CD4-positive, alpha-beta T cell treated with Interleukin-17A for 4 hours (primary cell): Measurements from ENCODE around the gene SART1.
"Not testable (repeated sequence)": the region's sequence is repeated elsewhere in the genome, so short reads cannot be mapped to it uniquely, and the experiment has no call there.

ENCODE experiments used
- DNase-seq: peaks from one replicate; pipeline ENCODE4 v3.0.0-alpha.2; 2020; ENCODE audit warnings: mixed read lengths

Gene SART1

DNA sequence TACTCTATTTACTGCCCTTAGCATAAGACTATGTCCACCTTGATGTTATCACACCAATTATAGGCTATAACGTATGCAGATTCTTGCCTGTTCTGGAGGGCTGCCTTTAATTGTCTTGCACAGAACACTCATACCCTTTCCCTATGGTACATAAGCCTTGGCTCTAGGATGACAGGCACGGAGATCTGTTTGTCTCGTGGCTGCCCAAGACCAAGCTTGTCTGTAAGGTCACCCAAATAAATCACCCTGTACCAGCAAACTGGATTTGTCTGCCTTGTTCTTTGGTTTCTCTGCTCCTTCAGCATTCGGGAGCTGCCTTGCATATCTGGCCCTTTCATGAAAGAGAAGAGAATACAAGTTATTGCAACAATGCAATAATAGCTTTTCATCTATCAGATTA, 23.8 kb upstream of the SART1 start:
- DNase-seq, result no peak

DNA sequence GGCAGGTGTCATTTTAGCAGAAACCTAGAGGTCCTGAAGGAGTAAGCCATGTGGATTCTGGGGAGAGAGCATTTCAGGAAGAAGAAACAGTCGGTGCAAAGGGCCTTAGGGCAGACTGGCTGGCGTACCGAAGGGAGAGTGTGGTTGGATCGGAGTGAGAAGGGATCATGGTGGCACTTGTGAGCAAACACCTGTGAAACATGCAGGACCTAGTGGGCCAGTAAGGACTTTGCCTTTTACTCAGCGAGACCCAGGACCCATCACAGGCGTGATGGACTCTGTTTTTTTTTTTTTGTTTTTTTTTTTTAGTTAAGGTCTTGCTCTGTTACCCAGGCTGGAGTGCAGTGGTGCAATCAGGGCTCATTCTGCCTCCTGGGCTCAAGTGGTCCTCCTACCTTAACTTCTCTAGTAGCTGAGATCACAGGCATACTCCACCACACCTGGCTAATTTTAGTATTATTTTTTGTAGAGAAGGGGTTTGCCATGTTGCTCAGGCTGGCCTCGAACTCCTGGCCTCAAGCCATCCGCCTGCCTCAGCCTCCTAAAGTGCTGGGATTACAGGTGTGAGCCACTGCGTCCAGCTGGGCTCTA, 19.7 kb upstream of the SART1 start:
- DNase-seq, result no peak

DNA sequence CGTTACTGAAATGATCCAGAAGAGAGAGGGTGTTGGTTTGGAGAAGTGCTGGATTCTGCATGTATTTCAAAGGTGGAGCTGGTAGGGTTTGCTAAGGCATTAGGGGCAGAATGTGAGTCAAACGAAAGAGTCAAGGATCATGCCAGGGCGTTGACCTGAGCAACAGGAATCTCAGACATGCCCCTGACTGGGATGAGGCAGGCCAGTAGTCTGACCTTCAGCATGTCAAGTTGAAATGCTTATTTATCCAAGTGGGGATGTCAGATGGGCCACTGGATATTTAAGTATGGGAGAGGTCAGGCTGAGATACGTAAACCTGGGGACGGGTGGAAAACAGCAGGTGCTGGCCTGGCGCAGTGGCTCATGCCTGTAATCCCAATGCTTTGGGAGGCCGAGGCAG, 19.0 kb upstream of the SART1 start:
- no peak for DNase-seq

DNA sequence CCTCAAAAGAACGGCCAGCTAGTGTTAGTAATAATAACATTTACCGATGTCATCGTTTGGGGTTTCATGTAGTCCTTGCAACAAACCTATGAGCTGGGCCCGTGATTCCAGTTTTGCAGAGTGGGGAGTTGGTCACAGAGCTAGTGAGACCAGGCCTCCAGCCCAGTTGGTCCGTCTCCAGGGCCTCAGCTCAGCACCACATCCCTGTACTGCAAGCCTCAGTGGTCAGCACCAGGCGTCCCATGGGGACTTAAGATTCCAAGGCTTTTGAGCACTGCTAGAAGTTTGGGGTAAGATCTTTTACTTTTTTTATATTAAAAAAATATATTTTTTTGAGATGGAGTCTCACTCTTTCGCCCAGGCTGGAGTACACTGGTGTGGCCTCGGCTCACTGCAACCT, 17.3 kb upstream of the SART1 start:
- DNase-seq, result no peak

DNA sequence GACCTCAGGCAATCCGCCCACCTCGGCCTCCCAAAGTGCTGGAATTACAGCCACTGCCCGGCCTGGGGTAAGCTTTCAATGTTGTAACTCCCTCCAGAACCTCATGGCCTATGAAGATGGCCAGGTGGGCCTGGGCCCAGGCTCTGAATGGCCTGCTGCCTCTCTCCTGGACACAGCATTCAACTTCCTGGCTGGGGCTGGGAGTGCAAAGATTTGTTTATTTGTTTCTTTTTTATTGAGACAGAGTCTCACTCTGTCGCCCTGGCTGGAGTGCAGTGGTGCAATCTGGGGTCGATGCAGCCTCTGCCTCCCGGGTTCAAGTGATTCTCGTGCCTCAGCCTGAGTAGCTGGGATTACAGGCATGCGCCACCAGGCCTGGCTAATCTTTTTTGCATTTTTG, 16.8 kb upstream of the SART1 start:
- no peak for DNase-seq

DNA sequence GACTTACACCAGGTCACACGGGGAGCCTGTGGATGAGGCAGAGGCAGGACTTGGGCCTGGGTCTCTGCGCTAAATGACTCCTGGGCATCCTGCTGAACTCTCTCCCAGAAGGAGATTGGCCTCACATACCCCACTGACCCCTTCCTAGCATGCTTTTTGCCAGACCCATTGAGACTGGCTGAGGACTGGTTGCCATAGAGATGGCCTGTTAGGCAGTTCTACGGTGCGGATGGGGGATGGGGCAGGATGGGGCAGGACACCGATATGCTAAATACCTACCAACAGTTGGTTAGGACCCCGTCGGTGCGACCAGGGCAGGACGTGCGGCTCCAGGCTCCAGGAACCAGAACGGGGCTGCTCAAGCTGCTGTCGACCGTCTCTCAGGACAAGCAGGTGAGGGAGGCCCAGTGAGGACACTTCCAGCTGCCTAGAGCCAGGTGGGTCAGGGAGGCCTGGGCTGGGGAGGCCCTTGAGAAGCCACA, 16.1 kb upstream of the SART1 start, which contains the start of gene TSGA10IP:
TSGA10IP (plus strand) TSS at position 51 of the 482 bp plus-strand sequence; CDS start at position 247, 196 bp downstream.
- DNase-seq, result no peak

DNA sequence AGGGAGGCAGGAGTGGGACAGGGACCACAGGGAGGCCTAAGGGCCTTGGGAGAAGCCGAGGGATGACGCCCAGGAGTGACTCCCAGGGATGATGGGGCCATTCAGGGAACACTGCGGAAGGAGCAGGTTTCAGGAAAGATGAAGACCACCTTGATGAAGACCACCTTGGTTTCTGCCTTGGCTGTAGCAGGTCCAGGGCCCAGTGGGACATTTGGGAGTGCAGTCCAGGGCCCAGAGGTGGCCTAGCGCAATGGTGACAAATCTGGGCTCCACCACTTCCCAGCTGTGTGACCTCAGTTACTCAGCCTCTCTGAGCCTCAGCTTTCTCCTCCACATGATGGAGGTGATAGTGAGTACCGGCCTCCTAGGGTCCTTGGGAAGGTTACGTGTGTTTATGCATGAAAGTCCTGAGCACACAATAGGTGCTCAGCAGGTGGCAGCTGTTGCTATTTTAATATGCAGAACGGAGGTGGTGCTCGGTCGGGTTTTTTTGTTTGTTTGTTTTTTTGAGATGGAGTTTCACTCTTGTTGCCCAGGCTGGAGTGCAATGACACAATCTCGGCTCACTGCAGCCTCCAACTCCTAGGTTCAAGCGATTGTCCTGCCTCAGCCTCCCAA, 15.5 kb upstream of the SART1 start:
- no peak for DNase-seq

DNA sequence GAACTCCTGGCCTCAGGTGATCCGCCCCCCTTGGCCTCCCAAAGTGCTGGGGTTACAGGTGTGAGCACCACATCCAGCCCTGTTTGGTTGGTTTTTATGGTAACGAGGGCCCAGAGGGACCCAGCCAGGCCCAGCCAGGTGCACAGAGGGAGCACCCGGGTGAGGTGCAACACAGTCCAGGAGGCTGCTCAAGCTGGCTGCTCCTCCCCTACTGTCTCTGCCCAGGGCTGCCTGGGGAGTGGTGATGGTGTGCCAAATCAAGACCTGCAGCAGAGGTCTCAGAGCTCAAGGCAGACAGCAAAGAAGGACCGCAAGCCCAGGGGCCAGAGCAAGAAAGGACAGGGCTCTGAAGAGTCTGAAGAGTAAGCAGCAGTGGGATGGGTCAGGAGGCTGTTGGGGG, 14.9 kb upstream of the SART1 start:
- no peak for DNase-seq

DNA sequence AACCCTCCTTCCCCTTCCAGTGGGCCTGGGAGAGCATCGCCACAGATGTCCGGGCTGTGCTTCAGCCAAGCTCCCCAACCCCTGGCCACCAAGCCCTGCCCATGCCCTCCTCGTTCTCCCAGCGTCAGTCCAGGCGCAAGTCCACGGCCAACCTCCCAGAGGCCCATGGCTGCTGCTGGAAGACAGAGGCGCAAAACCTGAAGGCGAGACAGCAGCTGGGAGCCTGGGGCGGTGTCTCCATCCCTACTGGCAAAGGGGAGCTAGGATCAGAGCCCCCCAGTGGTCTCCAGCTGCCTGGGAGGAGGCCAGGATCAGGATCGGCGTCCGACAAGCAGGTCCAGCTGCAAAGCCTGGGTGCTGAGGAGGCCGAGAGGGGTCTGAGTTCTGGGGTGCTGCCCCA, 14.4 kb upstream of the SART1 start:
- no peak for DNase-seq

DNA sequence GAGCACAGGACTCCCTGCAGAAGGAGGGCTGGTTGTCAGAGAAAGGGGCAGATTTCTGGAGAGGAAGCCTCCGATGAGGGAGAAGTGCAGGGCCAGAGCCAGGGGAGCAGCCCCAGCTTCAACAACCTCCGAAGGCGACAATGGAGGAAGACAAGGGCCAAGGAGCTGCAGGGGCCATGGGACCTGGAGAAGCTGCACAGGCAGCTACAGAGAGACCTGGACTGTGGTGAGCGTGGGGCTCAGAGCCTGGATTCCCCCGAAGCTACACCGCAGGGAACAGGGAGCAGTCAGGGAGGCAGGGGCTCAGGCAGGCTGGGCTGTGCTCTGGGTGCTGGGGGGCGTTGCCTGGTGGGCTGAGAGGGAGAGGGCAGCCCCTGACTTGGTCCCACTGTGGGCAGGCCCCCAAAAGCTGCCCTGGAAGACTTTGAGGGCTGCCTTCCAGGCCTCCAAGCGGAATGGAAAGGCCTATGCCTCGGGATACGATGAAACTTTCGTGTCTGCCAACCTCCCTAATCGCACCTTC, 13.9 kb upstream of the SART1 start:
- DNase-seq, result no peak

DNA sequence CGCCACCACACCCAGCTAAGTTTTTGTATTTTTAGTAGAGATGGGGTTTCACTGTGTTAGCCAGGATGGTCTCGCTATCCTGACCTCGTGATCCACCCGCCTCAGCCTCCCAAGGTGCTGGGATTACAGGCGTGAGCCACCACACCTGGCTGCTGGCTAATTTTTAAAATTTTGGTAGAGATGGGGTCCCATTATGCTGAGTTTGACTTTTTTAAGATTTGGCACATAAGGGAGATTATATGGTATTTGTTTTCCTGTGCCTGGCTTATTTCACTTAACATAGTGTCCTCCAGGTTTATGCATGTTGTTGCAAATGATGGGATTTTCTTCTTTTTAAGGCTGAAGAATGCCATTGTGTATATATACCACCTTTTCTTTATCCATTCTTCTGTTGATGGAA, 10.8 kb upstream of the SART1 start:
- DNase-seq, result not testable (repeated sequence)

DNA sequence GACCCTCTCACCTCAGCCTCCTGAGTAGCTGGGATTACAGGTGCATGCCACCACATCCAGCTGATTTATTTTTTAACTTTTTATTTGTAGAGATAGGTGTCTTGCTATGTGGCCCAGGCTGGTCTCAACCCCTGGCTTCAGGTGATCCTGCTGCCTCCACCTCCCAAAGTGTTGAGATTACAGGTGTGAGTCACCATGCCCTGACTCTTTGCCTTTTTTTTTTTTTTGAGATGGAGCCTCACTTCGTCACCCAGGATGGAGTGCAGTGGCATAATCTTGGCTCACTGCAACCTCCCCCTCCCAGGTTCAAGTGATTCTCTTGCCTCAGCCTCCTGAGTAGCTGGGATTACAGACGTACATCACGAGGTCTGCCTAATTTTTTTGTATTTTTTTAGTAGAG, 9.9 kb upstream of the SART1 start:
- DNase-seq, result not testable (repeated sequence)

DNA sequence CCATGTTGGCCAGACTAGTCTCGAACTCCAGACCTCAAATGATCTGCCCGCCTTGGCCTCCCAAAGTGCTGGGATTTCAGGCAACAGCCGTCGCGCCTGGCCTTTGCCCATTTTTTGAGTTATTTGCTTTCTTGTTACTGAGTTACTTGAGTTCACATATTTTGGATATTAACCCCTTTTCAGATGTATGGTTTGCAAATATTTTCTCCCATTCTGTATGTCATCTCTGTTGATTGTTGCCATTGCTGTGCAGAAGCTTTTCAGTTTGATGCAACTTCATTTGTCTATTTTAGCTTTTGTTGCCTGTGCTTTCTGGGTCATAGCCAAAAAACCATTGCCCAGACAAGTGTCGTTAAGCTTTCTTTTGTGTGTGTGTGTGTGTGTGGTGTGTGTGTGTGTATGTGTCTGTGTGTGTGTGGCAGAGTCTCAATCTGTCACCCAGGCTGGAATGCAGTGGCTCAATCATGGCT, 9.4 kb upstream of the SART1 start:
- DNase-seq, result no peak

DNA sequence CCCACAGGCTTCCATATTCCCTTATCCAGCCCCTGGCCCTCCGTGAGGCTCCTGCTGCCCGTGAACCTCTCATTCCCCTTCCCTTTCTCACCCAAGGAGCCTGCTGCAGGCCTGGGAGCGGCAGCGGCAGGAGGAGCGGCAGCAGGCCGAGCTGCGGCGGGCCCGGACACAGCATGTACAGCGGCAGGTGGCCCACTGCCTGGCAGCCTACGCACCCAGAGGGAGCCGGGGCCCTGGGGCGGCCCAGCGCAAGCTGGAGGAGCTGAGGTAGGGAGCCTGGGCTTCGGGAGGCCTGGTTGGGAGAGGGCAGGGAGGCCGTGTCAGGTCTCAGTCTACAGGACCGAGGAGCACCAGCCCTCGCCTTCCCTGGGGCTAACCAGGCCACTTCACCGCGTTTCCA, 8.1 kb upstream of the SART1 start:
- no peak for DNase-seq

DNA sequence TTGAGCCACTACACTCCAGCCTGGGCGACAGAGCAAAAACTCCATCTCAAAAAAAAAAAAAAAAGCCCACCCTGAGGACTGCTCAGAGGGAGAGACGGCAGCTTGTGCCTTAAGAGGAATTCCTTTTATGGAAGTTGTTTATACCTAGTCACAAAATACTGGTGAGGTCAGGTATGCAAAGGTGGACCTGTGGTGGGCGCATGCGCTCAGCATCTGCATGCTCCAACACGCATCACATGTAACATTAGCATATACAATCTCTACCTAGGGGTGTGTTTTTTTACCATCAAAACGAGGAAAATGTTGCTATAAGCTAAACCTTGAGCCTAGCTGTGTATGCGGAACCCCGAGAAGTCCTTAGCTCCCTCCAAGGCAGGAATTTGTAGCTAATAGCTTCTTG, 6.8 kb upstream of the SART1 start:
- no peak for DNase-seq

DNA sequence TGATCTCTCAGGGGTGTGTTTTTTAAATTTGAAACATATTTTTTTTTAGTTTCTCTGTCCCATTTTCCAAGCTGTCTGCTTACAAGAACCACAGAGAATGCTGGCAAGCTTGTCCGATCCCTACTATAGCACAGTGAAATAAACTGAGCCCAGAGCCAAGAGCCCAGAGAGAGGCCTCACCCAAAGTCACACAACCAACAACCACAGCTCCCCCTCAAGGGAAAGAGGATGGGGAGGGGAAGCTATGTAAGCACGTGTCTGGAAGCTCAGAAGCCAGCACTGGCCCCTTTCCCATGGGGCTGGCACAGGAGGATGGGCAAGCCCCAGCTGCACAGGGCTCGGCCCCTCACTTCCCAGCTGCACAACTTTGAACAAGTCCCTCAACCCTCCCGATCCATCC, 3.2 kb upstream of the SART1 start:
- no peak for DNase-seq

DNA sequence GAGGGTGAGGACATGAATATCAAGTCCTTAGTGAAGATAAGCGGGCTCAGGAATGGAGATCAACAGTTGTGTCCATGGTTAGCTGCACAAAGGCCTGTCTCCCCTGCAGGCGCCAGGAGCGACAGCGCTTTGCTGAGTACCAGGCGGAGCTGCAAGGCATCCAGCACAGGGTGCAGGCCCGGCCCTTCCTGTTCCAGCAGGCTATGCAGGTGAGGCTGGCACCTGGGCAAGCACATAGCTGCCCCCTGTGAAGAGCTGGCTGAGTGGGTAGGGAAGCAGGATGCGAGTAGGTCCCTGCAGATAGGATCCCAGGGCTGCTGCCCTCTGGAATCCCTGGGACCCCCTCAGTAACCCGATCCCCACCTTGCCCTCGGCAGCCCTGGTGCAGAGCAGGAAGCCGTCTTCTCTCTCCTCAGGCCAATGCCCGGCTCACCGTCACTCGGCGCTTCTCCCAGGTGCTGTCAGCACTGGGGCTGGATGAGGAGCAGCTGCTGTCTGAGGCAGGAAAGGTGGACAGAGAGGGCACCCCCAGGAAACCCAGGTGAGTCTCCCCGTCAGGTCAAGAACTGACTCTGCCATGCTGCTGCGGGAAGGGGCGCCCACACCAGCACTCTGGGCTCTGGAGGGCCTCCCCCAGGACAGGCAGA, 2.6 kb upstream of the SART1 start:
- no peak for DNase-seq

DNA sequence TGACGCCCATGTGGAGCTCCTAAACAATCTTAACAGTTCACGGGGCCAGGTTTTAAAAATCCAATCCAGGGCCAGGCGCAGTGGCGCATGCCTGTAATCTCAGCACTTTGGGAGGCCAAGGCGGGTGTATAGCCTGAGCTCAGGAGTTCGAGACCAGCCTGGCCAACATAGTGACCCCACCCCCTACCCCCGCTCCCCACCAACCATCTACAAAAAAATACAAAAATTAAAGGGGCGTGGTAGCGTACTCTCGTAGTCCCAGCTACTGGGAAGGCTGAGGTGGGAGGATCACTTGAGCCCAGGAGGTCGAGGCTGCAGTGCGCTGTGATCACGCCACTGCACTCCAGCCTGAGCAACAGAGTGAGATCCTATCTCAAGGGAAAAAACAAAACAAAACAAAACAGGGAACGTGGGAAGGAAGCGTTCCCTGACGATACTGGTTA, 689 bp upstream of the SART1 start:
- no peak for DNase-seq

DNA sequence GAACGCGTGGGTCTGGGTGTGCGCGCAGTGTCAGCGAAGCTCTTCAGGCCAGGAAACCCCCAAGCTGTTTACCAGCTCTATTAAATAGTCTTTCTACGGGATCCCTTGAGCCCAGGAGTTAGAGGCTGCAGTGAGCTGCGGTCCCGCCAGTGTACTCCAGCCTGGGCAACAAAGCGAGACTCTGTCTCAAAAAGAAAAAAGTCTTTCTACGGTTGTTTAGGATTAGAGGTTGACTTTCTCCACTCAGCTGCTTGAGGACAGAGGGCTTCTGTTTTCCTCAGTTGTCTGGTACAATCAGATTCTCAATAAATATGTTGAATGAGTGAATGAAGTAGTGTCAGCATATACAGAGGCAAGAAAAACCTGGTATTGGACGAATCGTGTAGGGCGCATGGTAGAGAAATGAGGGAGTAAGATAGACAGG, 619 bp downstream of the SART1 start:
- no peak for DNase-seq

DNA sequence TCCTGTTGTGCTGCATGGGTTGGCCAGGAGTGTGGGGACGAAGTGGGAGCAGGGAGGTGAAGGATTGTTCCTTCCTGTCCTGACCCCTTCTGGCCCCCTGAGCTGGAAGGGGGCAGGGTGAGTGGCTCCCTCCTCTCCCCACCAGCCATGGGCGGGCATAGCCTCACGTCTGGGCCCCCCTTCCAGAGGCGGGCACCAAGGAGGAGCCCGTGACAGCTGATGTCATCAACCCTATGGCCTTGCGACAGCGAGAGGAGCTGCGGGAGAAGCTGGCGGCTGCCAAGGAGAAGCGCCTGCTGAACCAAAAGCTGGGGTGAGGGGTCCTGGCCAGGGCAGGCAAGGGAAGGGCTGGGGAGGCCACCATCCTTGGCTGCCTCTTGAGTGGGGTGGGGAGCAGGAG, 3.4 kb downstream of the SART1 start:
- no peak for DNase-seq

DNA sequence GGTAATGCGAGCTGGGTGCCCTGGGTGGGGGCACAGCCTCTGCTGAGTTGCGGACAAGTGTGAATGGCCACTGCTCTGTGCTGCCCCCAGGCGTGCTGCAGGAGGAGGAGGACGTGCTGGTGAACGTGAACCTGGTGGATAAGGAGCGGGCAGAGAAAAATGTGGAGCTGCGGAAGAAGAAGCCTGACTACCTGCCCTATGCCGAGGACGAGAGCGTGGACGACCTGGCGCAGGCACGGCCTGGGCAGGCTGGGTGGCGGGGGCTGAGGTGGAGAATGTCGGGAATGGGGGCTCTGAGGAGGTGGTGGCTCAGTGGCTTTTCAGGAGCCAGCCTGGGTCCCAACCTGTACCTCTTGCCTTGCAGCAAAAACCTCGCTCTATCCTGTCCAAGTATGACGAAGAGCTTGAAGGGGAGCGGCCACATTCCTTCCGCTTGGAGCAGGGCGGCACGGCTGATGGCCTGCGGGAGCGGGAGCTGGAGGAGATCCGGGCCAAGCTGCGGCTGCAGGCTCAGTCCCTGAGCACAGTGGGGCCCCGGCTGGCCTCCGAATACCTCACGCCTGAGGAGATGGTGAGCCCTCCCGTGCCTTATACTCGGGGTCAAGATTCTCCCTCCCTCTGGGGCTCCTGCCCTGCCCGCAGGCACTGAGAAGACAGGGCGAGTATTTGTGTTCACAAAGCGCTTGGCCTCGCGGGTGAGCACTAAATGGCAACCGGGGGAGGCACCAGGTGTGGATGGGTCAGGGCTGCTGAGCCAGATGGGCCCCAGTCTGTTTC, 4.6 kb downstream of the SART1 start:
- DNase-seq, result no peak

DNA sequence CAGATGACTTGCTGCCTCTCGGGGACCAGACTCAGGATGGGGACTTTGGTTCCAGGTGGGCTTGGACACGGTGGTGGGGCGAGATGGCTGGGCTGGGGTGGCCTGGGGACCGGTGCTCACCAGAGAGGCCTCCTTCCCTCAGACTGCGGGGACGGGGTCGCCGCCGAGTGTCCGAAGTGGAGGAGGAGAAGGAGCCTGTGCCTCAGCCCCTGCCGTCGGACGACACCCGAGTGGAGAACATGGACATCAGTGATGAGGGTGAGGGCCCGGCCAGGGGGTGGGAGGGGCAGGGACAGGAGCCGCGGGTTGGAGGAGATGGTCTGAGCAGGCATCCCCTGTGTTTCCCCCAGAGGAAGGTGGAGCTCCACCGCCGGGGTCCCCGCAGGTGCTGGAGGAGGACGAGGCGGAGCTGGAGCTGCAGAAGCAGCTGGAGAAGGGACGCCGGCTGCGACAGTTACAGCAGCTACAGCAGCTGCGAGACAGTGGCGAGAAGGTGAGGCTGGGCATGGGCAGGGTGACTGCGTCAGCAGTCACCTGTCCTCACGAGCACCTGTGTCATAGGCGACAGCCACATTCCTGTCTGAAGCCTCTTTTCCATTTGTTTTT, 5.9 kb downstream of the SART1 start:
- DNase-seq, result no peak
